D341Med (cell line): ENCODE measurements around the gene ELFN1.
A peak's percentile ranks its signal among the peaks of the same experiment; 100 is the strongest.
"Not testable (repeated sequence)": the region's sequence is repeated elsewhere in the genome, so short reads cannot be mapped to it uniquely, and the experiment has no call there.

Source experiments
- DNase-seq: peaks from one replicate; pipeline ENCODE4 v3.0.0; 2012; ENCODE audit warnings: low spot score

The ELFN1 gene

GRCh38 chr7:1755783-1756625 lies 85.9 kb downstream of the ELFN1 start:
- no peak for DNase-seq

GRCh38 chr7:1757601-1758000 lies 87.5 kb downstream of the ELFN1 start:
- DNase-seq = no peak

GRCh38 chr7:1758028-1758858 lies 88.2 kb downstream of the ELFN1 start:
- DNase-seq = peak; percentile 85

- DNase-seq = peak; percentile 37
Observed at GRCh38 chr7:1758859-1759521, 88.9 kb downstream of the ELFN1 start.

- no peak for DNase-seq
Observed at GRCh38 chr7:1761097-1761496, 91.0 kb downstream of the ELFN1 start.

- DNase-seq = no peak
Observed at GRCh38 chr7:1761774-1762173, 91.7 kb downstream of the ELFN1 start.

GRCh38 chr7:1762238-1762945 lies 92.3 kb downstream of the ELFN1 start:
- no peak for DNase-seq

GRCh38 chr7:1763033-1763432 lies 93.0 kb downstream of the ELFN1 start:
- DNase-seq = no peak

GRCh38 chr7:1763911-1764310 lies 93.8 kb downstream of the ELFN1 start:
- not testable (repeated sequence) for DNase-seq

- no peak for DNase-seq
Observed at GRCh38 chr7:1765336-1765735, 95.3 kb downstream of the ELFN1 start.

GRCh38 chr7:1767524-1767923 lies 97.4 kb downstream of the ELFN1 start:
- peak; percentile 74 for DNase-seq

GRCh38 chr7:1768832-1769231 lies 98.8 kb downstream of the ELFN1 start:
- DNase-seq = no peak

- DNase-seq = no peak
Observed at GRCh38 chr7:1769286-1770200, 99.5 kb downstream of the ELFN1 start.

GRCh38 chr7:1770331-1770730 lies 100.3 kb downstream of the ELFN1 start:
- DNase-seq = no peak

- no peak for DNase-seq
Observed at GRCh38 chr7:1775389-1775788, 105.3 kb downstream of the ELFN1 start.

- no peak for DNase-seq
Observed at GRCh38 chr7:1777122-1777521, 107.0 kb downstream of the ELFN1 start.

GRCh38 chr7:1779445-1779844 lies 109.4 kb downstream of the ELFN1 start:
- DNase-seq = no peak

GRCh38 chr7:1781369-1781768 lies 111.3 kb downstream of the ELFN1 start:
- no peak for DNase-seq

GRCh38 chr7:1785839-1786238 lies 115.8 kb downstream of the ELFN1 start:
- no peak for DNase-seq

GRCh38 chr7:1787241-1787640 lies 117.2 kb downstream of the ELFN1 start:
- DNase-seq = no peak

GRCh38 chr7:1787681-1788235 lies 117.7 kb downstream of the ELFN1 start:
- DNase-seq = no peak
